ENCODE measurements around the gene C11orf58. TPM values are rescaled to one million over a fixed set of nuclear protein-coding genes. Genes with fewer than 3 reads are reported as not detected.
A peak's percentile ranks its signal among the peaks of the same experiment; 100 is the strongest.

C11orf58 gene
- total RNA-seq, 1 donor from 2014 or later: 143 TPM

GRCh38 chr11:16767957-16768356 lies 29.5 kb downstream of the C11orf58 start:
- TF ChIP-seq CTCF (IDR thresholded peaks at IDR 0.05): no peak
- no peak for DNase-seq (ENCODE audit: extremely low spot score, unreplicated experiment)
- no peaks in the 10 kb centered on the region for H3K36me3 Mint-ChIP-seq (ENCODE audit: unreplicated experiment)
- no peaks in the 10 kb centered on the region for H3K9me3 Mint-ChIP-seq (ENCODE audit: unreplicated experiment)
- H3K27ac Mint-ChIP-seq (ENCODE audit: unreplicated experiment): no peak overlapping the region
- H3K4me3 Mint-ChIP-seq (ENCODE audit: unreplicated experiment): no peak overlapping the region
- no peaks in the 10 kb centered on the region for H3K4me1 Mint-ChIP-seq (ENCODE audit: unreplicated experiment)
- H3K27me3 Mint-ChIP-seq (ENCODE audit: unreplicated experiment): no peaks in the 10 kb centered on the region

GRCh38 chr11:16769386-16769785 lies 30.9 kb downstream of the C11orf58 start:
- no peak for TF ChIP-seq CTCF (IDR thresholded peaks at IDR 0.05)
- no peak for DNase-seq (ENCODE audit: extremely low spot score, unreplicated experiment)
- Mint-ChIP-seq H3K4me3 (ENCODE audit: unreplicated experiment) (no peak overlapping the region), H3K4me1 (ENCODE audit: unreplicated experiment) (no peaks in the 10 kb centered on the region), H3K36me3 (ENCODE audit: unreplicated experiment) (no peaks in the 10 kb centered on the region), H3K9me3 (ENCODE audit: unreplicated experiment) (no peaks in the 10 kb centered on the region), H3K27ac (ENCODE audit: unreplicated experiment) (no peak overlapping the region), H3K27me3 (ENCODE audit: unreplicated experiment) (no peaks in the 10 kb centered on the region)

- Mint-ChIP-seq H3K4me1 (ENCODE audit: unreplicated experiment) (no peaks in the 10 kb centered on the region), H3K36me3 (ENCODE audit: unreplicated experiment) (no peaks in the 10 kb centered on the region), H3K27ac (ENCODE audit: unreplicated experiment) (no peak overlapping the region), H3K4me3 (ENCODE audit: unreplicated experiment) (no peak overlapping the region), H3K9me3 (ENCODE audit: unreplicated experiment) (no peaks in the 10 kb centered on the region), H3K27me3 (ENCODE audit: unreplicated experiment) (no peaks in the 10 kb centered on the region)
- DNase-seq (ENCODE audit: extremely low spot score, unreplicated experiment): peak; percentile 77
- no peak for TF ChIP-seq CTCF (IDR thresholded peaks at IDR 0.05)
Measured at GRCh38 chr11:16770016-16770415, 31.6 kb downstream of the C11orf58 start.

GRCh38 chr11:16771350-16772140 lies 33.1 kb downstream of the C11orf58 start:
- DNase-seq (ENCODE audit: extremely low spot score, unreplicated experiment): peak; percentile 72
- no peak for TF ChIP-seq CTCF (IDR thresholded peaks at IDR 0.05)
- Mint-ChIP-seq H3K27ac (ENCODE audit: unreplicated experiment) (no peak overlapping the region), H3K4me3 (ENCODE audit: unreplicated experiment) (no peak overlapping the region), H3K9me3 (ENCODE audit: unreplicated experiment) (no peaks in the 10 kb centered on the region), H3K4me1 (ENCODE audit: unreplicated experiment) (no peaks in the 10 kb centered on the region), H3K36me3 (ENCODE audit: unreplicated experiment) (no peaks in the 10 kb centered on the region), H3K27me3 (ENCODE audit: unreplicated experiment) (no peaks in the 10 kb centered on the region)

GRCh38 chr11:16772141-16772512 lies 33.7 kb downstream of the C11orf58 start:
- Mint-ChIP-seq H3K27me3 (ENCODE audit: unreplicated experiment) (no peaks in the 10 kb centered on the region), H3K4me1 (ENCODE audit: unreplicated experiment) (no peaks in the 10 kb centered on the region), H3K4me3 (ENCODE audit: unreplicated experiment) (no peak overlapping the region), H3K9me3 (ENCODE audit: unreplicated experiment) (no peaks in the 10 kb centered on the region), H3K36me3 (ENCODE audit: unreplicated experiment) (no peaks in the 10 kb centered on the region), H3K27ac (ENCODE audit: unreplicated experiment) (no peak overlapping the region)
- DNase-seq (ENCODE audit: extremely low spot score, unreplicated experiment): no peak
- TF ChIP-seq CTCF (IDR thresholded peaks at IDR 0.05): no peak
